HG02870 (cell line): ENCODE results near the gene NEMP1.
"Not testable (repeated sequence)": the region's sequence is repeated elsewhere in the genome, so short reads cannot be mapped to it uniquely, and the experiment has no call there.

Experiments
- ATAC-seq: cut with Tn5 transposase; IDR thresholded peaks from one replicate; pipeline ENCODE4 v1.9.1; 2021; ENCODE audit warnings: mild to moderate bottlenecking, moderate library complexity; ENCODE audit not compliant: unreplicated experiment

The NEMP1 gene

GRCh38 chr12:57091638-57092528 lies 13.3 kb upstream of the NEMP1 start:
- ATAC-seq: no peak

DNA sequence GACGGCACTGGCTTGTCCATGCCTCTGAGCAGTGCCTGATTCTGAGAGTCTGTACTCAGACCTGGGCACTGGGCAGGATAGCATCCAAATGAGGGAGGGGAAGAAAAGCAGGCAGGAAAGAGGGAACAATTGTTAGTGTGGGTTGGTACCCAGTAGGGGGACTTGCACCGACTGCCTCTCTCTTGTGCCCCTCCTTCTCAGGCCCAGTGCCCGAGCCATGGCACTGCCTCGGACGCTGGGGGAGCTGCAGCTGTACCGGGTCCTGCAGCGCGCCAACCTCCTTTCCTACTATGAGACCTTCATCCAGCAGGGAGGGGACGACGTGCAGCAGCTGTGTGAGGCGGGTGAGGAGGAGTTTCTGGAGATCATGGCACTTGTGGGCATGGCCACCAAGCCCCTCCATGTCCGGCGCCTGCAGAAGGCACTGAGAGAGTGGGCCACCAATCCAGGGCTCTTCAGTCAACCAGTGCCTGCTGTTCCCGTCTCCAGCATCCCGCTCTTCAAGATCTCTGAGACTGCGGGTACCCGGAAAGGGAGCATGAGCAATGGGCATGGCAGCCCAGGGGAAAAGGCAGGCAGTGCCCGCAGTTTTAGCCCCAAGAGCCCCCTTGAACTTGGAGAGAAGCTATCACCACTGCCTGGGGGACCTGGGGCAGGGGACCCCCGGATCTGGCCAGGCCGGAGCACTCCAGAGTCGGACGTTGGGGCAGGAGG lies 12.5 kb upstream of the NEMP1 start:
- no peak for ATAC-seq

GRCh38 chr12:57090490-57090889 lies 11.9 kb upstream of the NEMP1 start:
- ATAC-seq: no peak

- no peak for ATAC-seq
Observed at GRCh38 chr12:57089271-57090245, 11.0 kb upstream of the NEMP1 start.

DNA sequence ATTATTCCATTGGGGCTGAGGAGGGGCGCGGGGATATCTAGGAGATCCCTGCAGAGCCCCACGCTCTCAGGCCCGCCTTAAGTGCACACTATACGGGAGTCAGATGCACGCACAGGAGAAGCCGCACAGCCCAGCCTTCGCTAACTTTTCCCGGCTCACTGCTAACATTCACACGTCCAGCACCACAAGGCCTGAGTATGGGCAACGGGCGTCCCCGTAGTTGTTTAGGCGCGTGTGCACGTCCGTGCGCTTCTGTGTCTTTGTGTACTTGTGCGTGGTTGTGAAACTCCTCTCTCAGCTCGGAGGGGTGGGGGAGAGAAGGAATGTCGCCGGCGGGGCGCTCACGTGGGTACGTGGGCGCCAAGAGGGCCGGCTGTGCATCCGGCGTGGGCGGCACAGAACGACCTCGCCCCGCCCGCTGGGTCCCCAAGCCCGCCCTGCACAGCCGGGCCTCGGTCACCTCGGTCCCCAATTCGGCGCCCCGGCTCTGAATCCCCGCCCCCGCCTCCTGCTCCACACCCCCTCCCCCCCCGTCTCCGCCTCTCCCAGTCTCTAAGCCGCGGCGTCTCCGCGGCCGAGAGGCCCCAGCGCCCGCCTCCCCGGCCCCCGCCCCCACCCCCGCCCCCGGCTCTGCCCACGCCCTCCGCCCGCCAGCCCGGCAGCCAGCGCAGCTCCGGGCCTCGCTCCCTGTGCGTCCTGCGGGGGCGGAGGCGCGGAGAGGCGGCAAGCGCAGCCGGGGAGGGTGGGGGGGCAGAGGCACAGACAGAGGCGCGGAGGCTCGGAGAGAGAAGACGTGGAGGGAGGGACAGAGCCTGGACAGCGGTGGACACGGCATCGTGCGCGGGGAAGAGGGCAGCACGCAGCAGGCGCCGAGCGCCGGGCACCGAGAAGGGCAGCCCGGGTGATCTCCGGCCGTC lies 10.0 kb upstream of the NEMP1 start, which contains the start of gene NAB2:
TSS of gene NAB2 (plus strand) at position 761 of the 917 bp plus-strand sequence. CDS start 158 bp downstream, outside the sequence.
- ATAC-seq: peak; percentile 45

GRCh38 chr12:57087691-57088353 lies 9.2 kb upstream of the NEMP1 start:
- ATAC-seq: peak; percentile 31

DNA sequence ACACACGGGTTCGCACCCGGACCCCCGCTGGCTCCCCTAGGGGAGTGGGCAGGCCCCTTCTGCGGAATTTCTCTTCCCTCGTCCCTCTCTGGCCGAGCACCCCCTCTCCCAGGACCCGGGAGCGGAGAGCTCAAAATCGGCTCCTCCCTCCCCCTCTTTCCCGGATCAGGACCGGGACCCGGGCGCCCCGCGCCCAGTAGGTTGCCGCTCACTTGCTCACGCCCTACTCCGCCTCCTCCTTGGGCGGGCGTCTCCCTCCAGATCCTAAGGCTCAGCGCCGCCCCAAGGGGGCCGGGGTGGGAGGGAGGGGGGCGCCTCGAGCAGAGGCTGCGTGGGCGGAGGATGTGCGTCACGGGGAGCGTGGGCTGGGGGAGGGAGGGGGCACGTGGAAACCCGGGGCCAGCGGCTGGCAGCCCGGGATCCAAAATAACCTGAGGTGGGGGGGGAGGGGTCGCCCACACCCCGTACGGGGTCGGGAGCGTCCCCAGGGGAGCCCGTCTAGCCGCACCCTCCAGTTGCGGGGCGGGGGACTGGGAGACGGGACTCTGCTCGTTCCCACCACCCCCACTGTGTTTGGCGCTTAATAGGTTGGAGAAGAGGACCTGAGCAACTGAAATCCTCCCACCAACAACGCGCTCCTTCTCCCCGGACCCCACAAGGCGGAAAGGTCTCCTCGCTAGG lies 8.6 kb upstream of the NEMP1 start:
- peak; percentile 31 for ATAC-seq

DNA sequence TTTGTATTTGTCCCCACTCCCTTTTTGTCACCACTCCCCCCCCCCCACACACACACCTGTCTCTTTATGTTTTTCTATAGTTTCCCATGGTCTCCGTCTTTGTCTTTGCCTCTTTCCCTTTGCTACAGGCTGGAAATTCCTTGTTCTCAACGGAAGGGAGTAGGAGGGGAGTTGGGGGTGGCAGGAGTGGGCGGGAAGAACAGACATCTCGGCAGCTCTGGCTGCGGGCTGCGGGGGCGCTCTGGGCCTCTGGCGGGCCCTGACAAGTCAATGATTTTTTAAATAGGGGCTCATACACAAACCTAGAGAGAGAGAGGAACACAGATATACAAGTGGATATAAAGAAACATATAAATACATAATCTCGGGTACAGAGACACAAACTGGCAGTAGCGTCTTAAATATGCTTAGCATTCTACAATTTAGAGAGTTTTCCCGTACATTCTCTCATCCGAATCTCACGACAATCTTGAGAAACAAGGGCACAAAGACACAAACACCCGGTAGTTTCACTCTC lies 8.0 kb upstream of the NEMP1 start:
- ATAC-seq: no peak

DNA sequence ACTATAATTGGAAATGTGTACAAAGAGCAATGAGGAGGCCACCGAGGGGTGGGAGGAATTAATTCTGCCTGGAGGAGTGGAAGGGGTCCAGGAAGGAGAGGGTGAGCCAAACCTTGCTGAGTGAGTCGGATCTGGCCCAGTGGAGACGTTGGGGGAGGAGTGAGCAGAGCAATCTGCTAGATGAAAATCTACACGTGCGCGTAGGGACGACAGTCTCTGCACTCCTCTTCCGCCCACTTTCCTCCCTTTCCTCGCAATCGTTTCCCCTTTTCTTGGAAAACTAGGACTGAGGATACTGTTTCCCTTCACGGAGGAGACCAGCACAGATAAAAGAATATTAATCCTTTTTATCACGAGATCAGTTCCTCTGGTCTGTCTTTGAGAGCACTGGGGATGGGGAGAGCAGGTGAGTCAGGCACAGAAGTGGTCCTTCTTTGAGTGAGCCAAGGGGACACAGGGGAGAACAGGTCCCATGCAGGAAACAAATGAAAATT lies 7.5 kb upstream of the NEMP1 start:
- ATAC-seq: no peak

DNA sequence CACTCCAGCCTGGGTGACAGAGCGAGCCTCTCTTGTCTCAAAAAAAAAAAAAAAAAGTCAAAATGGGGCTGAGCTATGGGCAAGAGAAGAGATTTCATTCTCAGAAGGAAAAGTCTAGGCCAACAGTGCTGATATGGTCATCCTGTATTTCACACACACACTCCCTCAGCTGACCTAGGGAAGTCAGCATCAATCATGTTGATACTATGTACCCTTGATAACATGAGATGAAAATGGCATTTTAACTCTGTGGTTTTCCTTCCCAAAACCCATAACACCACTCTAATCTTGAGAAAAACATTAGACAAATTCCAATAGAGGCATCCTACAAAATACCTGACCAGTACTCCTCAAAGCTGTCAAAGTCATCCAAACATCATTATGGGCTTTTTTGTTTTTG lies 2.3 kb upstream of the NEMP1 start:
- ATAC-seq: no peak

DNA sequence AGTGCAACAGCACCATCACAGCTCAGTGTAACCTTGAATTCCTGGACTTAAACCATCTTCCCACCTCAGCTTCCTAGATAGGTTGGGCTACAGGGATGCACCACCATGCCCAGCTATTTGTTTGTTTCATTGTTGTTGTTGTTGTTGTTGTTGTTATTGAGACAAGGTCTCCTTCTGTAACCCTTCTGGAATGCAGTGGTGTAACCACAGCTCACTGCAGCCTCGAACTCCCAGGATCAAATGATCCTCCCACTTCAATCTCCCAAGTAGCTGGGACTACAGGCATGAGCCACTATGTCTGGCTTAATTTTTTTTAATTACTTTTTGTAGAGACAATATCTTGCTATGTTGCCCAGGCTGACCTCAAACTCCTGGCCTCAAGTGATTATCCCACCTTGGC lies 1.2 kb upstream of the NEMP1 start:
- ATAC-seq: no peak

DNA sequence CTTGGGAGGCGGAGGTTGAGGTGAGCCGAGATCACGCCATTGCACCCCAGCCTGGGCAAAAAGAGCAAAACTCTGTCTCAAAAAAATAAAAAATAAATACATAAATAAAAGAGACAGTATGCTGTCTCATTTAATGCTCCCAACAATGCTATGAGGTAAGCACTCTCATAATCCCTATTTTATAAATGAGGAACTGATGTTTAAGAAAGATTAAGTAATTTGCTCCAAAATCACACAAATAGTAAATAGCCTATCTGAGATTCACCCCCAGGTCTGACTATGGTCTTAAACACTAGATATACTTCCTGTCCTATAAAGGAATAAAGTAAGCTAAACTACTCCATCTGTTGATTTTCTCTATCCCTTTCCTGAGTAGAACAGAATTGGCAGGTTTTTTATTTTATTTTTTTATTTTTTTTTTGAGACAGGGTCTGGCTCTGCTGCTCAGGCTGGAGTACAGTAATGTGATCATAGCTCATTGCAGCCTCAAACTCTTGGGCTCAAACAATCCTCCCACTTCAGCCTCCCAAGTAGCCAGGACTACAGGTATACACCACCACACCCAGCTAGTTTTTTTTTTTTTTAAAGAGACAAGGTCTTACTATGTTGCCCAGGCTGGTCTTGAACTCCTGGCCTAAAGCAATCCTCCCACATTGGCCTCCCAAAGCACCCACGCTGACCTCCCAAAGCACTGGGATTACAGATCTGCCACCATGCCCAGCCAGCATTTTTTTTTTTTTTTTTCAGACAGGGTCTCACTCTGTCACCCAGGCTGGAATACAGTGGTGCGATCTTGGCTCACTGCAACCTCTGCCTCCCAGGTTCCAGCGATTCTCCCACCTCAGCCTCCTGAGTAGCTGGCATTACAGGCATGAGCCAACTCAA lies 4.8 kb downstream of the NEMP1 start:
- not testable (repeated sequence) for ATAC-seq

- no peak for ATAC-seq
Observed at GRCh38 chr12:57072661-57073060, 5.9 kb downstream of the NEMP1 start.

DNA sequence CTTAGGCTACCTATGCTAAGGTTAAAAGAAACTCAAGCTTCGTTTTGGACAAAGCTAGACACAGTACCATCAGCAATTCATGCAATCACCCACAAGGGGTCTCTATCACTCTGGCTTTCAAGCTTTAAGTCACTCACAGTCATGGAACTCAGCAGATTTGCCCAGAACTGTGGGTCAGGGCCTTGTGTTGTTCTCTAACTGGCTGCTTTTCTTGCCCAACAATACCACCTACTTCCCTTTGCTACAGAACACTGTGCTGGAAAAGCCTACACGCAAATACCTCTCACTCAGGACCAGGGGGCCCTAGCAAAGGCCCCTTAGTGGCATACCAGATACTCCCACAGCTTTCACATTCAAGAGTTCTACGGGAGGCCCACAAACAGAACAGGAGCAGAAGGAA lies 9.1 kb downstream of the NEMP1 start:
- ATAC-seq: peak; percentile 91

DNA sequence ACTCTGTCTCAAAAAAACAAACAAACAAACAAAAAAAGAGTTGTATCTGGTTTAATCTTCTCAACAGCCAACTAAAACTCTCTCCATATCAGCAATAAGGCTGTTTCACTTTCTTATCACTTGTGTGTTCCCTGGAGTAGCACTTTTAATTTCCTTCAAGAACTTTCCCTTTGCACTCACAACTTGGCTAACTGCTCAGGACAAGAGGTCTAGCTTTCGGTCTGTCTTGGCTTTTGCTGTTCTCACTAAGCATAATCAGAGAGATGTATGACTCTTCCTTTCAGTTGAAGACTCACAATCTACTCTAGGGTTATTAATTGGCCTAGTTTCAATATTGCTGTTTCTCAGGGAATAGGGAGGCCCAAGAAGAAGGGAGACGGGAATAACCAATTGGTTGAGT lies 12.3 kb downstream of the NEMP1 start:
- no peak for ATAC-seq

- peak; percentile 70 for ATAC-seq
Observed at GRCh38 chr12:57063991-57064685, 14.5 kb downstream of the NEMP1 start.

DNA sequence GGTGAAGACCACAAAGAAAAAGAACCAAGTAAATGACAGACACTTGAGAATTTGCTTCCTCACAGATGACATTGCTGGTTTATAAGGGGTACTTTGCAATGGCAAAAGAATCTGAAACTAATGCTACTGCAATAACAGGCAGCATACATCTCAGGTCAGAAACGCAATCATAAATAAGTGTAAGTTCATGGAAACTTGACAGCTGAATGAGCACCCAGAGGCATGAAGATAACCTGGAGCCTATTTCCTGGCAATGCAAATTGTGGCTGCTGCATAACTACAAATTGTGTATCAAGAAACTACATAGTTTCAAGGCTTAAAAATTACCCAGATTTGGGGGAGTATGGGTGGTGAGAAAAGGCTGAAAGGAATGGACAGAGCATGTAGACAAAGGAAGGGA lies 20.1 kb downstream of the NEMP1 start:
- no peak for ATAC-seq
